Stimulated activated CD4-positive, alpha-beta T cell treated with anti-CD3 and anti-CD28 coated beads, Interleukin-1b, Interleukin-23, amount 100 ng/mL, for 24 hours (primary cell): ENCODE results near the gene NGLY1.

Source experiments
- DNase-seq, 4 experiments: peaks; one replicate each; pipeline ENCODE4 v3.0.0-alpha.2; 2020; ENCODE audit warnings: low read depth in 4 of 4, low spot score in 1 of 4

The NGLY1 gene

GRCh38 chr3:25783661-25784512 lies 644 bp upstream of the NGLY1 start:
- no peak for DNase-seq

GRCh38 chr3:25782636-25782937 lies 656 bp downstream of the NGLY1 start:
- DNase-seq = no peak

DNA sequence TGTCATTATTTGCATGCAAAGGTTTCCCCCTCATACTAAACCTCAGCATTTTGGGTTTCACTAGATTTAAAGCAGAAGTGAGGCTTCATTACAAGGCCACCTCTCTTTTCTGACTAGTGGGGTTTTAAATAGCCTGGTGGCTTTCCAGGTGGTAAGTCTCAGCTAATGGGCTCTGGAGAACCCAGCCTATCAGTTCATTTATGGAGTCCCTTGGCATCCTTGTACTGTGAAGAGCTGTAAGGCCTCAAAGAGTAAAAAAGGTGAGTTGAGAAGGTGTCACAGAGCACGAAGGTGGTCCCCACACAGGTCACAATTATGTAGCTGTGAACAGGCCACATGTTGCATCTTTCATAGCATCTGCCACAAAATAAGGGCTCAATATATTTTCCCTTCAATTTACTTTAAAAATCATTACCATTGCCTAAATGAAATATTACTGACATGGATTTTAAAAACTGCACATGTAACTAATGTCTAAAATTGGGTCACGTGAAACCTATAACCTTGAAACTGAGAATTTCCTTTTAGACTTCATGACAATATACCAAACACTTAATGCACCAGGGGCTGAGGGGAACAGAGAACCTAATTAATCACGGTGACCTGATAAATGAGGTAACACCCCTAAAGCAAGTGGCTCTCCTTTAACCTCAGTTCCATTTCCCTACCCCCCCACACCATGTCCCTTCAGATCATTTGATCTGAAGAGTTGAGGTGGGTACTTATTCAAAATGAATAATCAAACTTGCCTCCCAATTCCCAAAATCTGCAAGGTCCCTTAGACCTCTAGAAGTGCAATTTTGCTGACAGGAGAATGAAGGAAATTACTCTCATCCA lies 1.3 kb downstream of the NGLY1 start:
- no peak for DNase-seq

DNA sequence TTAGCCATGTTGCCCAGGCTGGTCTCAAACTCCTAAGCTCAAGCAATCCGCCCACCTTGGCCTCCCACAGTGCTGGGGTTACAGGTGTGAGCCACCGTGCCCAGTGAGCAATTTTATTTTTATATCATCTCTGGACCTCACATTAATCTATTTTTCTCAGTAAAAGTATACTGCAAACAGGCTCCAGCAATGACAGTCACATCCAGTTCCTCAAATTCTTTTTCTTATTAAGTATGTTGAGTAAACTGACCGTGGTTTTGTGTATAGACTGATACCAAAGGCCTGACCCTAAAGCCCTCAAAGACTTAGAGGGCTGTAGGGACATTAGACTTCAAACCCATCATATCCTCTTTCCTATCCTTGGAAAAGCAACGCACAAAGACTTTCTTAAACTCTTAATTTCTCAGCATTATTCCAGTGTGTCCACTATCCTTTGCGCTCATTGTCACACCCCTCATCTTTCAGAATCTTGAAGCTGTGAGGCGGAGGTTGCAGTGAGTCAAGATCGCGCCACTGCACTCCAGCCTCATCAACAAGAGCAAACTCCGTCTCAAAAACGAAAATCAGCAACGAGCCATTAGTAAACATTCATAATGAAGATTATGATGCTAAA lies 2.0 kb downstream of the NGLY1 start:
- no peak for DNase-seq

GRCh38 chr3:25780618-25781017 lies 2.6 kb downstream of the NGLY1 start:
- DNase-seq = no peak

DNA sequence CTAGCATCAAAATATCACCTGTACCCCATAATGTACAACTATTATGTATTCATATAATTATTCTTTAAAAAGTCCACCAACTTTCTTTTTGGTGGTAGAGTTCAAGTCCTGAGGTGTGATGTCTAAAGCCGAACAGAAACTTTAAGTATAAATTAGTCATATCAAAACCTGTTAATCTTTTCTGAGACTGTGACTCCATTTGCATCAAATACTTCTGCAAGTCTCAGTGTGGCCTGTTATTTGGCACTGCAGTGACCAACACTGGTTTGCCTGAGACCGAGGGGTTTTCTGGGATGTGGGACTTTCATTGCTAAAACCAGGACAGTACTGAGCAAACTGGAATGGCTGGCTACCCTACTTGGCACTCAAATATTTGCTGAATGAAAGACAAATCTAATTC lies 7.3 kb downstream of the NGLY1 start:
- no peak for DNase-seq

DNA sequence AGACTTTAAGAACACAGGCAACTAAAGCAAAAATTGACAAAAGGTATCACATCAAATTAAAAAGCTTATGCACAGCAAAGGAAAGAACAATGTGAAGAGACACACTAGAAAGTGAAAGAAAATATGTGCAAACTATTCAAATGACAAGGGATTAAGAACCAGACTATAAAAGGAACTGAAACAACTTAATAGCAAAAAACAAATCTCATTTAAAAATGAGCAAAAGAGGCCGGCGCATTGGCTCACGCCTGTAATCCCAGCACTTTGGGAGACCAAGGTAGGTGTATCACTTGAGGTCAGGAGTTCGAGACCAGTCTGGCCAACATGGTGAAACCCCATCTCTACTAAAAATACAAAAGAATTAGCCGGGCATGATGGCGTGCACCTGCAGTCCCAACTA lies 14.4 kb downstream of the NGLY1 start:
- no peak for DNase-seq

GRCh38 chr3:25751725-25752124 lies 31.5 kb downstream of the NGLY1 start:
- no peak for DNase-seq

- DNase-seq = no peak
Measured at GRCh38 chr3:25751048-25751447, 32.2 kb downstream of the NGLY1 start.

- DNase-seq = no peak
Measured at GRCh38 chr3:25749031-25749581, 34.1 kb downstream of the NGLY1 start.

- DNase-seq = no peak
Measured at GRCh38 chr3:25748189-25748588, 35.1 kb downstream of the NGLY1 start.

DNA sequence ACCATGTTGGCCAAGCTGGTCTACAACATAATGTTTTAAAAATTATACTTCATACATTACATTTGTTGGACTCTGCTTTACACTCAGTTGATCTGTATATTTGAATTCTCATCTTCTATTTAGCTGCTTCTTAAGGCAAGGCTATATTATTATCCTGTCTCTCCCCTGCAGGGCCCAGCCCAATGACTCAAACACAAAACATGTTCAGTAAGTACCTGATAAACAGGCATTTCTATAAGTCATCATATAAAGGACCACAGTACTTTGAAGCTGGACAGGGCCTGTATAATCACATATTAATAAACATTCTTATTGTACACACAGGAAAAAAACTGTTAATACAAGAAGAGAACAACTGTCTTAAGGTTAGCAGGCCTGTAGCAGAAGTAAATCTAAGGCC lies 36.2 kb downstream of the NGLY1 start:
- no peak for DNase-seq

GRCh38 chr3:25744470-25744869 lies 38.8 kb downstream of the NGLY1 start:
- no peak for DNase-seq

DNA sequence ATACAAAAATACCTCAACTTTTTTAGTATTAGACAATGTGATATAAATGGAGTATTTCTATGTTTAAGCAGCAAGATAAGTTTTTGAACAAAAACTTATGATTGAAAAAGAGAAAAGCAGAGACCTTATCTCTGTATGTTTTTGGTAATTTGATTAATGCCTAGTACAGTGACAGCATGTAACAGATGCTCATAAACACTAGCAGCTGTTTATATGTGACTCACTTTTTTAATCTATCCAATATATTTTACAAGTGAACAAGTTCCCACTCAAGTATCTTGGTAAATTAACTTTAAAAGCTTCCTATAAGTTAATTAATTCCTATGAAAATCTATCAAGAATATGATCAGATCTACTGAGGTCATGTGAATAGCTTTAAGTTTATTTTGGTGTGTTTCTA lies 55.1 kb downstream of the NGLY1 start:
- no peak for DNase-seq

DNA sequence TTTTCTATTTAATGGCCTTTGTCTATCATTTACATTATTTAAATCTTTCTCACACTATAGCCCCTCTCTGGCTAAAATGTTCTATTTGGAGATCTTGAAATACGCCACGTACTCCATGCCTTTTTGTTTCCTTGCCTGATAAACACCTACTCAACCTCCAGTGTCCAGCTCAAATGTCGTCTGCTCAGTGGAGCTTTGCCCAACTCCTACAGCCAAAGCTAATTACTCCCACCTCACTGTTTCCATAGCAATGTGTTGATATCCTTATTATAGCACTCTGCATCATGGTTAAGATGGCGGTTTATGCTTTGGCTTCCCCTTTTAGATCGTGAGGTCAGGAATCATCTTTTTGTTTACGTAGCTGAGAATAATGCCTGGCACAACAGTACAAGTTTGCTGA lies 55.9 kb downstream of the NGLY1 start:
- DNase-seq = no peak

DNA sequence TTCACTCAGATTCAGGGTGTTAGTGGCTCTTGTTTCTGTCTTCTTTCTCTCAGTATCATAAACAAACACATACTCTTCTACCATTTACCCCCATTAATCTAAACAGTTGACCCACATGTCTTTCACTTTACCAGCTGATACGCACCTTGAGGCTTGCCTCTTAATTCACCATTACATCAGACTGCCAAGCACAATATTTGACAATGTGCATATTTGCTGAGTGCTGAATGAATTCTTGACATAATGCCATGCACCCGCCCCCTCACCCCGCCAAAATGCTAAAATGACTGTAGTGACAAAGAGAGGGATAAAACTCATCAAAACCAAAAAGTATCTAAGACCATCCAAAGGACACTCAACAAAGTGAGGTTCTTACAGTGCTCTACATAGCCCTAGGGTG lies 57.4 kb downstream of the NGLY1 start:
- DNase-seq = no peak

- DNase-seq = no peak
Measured at GRCh38 chr3:25724948-25725645, 58.1 kb downstream of the NGLY1 start.

DNA sequence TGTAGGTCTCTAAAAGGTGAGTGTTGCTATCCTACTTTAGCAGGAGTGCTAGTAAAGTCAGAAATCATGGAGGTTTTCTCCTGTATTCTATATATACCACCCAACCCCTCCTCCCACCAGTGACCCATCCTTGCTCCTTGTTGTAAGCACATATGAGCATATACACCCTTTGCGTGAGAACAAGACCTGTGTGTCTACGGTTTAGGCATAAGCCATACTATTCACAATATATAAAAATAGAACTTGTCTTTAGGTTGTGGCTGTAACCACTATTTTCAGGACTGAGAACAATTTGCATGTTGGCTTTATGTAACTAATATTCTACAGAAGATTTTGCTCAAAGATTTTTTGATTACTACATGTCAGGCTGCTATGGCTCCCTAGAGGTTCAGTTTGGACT lies 59.4 kb downstream of the NGLY1 start:
- DNase-seq = no peak

DNA sequence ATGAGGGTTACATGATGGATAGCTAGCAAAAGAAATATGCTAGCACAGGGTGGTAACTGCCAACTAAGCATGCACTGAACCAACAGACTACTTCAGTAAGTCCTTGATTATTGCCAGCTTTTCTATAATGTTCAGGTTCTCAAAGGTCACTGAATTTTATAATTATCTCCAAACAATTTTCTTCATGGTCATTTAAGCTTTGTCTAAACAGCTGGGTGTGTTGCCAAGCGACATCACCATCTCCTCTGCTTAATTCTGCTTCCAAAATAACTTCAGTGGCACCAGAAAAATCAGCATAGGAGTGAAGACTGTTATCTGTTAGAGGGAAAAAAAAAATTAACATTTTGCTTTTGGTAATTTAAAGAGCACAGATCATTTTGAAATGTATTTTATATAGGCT lies 63.9 kb downstream of the NGLY1 start:
- no peak for DNase-seq

GRCh38 chr3:25713341-25713985 lies 69.8 kb downstream of the NGLY1 start:
- no peak for DNase-seq

- DNase-seq = no peak
Measured at GRCh38 chr3:25711090-25711489, 72.2 kb downstream of the NGLY1 start.
